Fibroblast of skin of right biceps (primary cell): ENCODE measurements around the gene XPO4.
A peak's percentile ranks its signal among the peaks of the same experiment; 100 is the strongest.

Experiments
- DNase-seq: peaks from one replicate; pipeline ENCODE4 v3.0.0-alpha.2; 2013

The XPO4 gene

DNA sequence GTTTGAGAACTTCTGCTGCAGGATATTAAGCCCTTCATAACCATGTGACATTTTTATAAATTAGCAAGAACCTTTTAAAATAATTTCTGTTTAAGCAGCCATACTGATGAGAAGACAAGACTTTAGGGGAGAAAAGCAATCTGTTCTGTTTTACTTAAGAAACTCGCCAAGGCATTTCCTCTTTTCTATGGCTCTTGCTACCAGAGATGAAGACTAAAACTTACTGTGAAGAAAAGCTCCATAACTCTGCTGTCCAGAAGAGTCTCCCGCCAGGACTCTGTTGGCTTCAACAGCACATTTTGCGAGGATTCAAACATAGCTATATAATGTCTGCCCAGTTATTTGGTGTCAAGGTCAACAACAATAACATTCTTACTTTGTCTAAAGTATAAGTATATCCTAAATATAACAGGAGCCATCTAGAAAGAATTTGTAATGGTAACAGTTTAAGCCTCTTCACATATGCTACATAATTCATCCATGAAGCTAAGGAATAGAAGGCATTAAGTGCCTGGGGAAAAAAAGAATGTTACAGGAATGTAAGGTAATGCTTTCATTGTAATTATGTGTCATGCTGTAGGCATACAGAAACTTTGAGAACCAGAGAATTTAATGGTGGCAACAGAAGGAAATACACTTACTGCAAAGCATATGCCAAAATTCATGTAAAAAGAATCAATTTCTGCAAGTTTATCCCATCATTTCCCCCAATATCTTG lies 75.5 kb downstream of the XPO4 start:
- DNase-seq, result peak; percentile 69

GRCh38 chr13:20826301-20826700 lies 76.2 kb downstream of the XPO4 start:
- no peak for DNase-seq

GRCh38 chr13:20825477-20825875 lies 77.1 kb downstream of the XPO4 start:
- DNase-seq, result peak; percentile 32

DNA sequence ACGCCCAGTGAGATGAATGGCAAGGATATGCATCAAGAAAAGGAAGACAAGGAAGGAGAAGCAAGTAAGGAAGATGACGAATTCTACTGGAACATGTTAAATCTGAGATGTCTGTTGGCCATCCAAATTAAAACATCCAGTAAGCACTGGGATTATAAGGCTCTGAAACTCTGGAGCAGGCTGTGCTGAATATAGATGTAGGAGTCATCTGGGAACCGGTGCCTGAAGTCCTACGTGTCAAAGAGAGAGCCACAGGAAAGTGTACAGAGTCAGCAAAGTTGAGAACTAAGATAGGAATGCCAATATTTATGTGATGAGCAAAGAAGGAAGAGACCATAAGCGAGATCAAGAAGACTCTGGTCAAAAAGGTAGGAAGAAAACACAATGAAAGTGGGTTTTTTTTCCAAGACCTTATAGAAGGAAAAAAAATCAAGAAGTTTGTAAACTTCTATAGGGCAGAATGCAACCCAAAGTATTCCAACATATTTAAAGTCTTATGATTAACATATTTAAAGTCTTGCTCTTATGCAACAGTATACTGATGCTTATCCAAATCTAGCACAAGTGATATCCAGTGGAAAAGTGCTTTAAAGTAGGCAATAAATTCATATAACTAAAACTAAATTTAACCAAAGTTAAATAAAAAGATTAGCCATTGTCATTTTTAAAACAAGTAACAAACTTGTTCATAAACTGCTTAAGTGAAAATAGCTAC lies 77.6 kb downstream of the XPO4 start:
- DNase-seq, result peak; percentile 46

- DNase-seq, result no peak
These were observed 79.5 kb downstream of the XPO4 start for GRCh38 chr13:20823071-20823470.

DNA sequence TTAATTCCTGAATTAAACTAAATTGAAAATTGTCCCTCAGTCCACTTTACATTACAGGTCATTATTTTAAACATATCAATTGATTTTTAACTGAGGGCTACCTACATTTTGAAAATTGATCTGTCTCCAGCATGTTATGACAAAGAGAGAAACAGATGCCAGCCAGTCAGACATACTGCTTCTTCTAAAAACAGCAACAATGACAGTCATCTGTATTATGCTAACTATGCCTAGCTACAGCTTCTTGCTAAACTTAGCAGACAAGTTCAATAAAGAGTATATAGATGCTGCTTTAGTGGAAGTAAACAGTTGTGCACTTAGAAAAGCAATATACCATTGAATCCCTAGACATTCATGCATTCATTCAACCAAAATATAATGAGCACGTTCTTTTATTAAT lies 80.1 kb downstream of the XPO4 start:
- no peak for DNase-seq

DNA sequence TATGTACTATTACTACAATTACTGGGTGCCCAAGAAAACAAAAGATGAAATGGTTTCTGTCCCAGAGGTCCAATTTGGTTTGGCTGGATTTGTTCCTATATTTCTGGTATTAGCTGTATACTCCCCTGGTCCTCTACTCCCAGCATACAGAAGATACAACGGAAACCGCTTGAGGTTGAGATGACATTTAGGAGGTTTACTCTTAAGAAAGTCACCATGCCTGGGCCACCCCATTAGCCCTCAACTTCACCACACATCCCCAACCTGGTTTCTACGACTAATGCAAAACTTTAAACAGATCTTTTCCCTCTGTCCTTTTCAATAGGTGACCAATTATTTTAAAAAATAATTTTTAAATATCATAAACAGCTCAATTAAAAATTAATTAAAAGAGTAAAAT lies 82.8 kb downstream of the XPO4 start:
- no peak for DNase-seq

DNA sequence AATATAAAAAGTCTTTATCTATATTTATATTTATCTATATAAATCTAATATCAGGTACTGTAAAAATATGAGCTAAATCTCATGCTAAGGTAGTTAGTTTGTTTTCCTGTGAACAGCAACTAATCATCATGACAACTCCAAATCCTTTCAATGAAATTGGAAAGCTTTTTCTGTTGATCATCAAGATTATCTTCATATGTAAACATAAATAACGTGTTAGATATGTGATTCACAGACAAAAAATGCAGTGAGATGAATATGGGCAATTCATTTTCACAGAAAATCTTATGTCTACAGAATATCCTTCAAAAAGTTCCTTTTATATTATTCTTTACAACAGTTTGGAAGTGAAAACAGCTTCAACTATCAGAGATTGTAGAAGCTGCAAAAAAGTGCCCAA lies 87.1 kb downstream of the XPO4 start:
- no peak for DNase-seq

GRCh38 chr13:20814224-20814910 lies 88.2 kb downstream of the XPO4 start:
- DNase-seq, result peak; percentile 96

DNA sequence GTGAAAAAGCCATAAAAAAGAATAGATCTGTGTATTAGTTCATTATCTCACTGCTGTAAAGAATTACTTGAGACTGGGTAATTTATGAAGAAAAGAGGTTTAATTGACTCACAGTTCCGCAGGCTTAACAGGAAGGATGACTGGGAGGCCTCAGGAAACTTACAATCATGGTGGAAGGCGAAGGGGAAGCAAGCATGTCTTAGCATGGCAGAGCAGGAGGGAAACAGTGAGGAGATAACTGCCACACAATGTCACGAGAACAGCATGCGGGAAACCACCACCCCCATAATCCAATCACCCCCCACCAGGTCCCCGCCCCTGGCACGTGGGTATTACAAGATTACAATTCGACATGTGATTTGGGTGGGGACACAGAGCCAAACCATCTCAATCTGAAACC lies 89.7 kb downstream of the XPO4 start:
- DNase-seq, result no peak

DNA sequence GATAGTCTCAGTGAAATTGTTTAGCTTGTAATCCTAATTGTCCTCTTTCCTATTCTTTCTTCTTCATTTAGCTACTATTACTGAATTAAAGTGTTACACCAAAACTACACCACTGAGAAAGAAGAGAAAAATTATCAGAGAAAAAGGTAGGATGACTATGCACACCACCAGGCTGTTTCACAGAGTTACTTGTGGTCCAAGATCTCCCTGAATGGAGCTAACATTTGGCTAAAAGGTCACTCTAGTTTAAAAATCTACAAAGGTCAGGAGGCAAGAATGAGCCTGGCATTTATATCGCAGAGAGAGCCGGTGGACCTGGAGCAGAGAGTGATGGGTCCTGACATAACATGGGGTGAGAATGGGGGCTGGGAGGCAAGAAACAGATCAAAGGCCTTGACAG lies 91.7 kb downstream of the XPO4 start:
- DNase-seq, result no peak

GRCh38 chr13:20808874-20809273 lies 93.7 kb downstream of the XPO4 start:
- DNase-seq, result no peak

GRCh38 chr13:20803180-20803965 lies 99.2 kb downstream of the XPO4 start:
- no peak for DNase-seq

DNA sequence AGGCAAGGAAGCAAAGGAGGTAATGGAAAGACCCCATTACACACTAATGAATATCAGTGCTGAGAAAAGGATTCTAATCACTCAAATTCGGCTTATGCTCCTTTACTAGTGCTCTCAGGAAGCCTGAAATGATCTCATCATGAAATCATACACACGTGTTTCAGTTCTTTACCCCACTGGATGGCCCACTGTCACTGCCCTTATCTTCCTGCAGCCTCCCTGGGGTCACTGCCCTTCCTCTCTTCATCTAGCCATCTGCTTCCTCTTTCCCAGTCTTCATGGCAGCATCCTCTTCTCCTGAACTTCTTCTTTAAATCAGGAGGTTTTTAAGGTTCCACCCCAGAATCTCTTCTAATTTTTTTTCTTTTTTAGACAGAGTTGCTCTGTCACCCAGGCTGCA lies 100.8 kb downstream of the XPO4 start:
- DNase-seq, result no peak

DNA sequence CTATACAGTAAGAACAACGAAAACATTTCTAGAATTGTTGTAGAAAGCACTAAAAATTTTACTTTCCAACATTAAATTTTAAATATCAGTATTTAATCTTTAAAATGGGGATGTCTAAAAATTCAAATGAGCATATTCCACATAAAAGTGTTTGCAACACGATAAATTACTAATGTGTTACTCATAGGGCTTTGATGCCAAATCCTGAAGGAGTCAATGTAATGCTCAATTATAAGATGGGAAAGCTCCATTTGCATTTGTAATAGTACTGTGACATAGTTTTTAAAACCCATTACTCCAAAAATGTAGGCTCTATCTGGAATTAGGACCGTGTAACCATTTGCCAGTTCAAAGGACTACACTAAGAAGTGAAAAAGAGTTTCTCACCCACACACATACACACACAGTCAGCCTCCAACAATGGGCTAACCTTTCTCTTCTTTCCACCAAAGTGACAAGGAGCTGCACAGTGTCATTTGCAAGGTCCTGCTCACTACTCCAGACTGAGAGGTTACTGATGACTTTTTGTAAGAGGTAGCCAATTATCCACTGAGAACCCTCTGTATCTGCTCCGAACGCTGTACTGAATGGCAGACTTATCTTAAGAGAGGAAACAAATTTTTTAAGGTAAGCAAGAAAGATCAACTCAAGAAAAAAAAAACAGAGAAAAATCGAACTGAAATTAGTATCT lies 102.7 kb downstream of the XPO4 start:
- DNase-seq, result peak; percentile 40

GRCh38 chr13:20798027-20798426 lies 104.5 kb downstream of the XPO4 start:
- no peak for DNase-seq

DNA sequence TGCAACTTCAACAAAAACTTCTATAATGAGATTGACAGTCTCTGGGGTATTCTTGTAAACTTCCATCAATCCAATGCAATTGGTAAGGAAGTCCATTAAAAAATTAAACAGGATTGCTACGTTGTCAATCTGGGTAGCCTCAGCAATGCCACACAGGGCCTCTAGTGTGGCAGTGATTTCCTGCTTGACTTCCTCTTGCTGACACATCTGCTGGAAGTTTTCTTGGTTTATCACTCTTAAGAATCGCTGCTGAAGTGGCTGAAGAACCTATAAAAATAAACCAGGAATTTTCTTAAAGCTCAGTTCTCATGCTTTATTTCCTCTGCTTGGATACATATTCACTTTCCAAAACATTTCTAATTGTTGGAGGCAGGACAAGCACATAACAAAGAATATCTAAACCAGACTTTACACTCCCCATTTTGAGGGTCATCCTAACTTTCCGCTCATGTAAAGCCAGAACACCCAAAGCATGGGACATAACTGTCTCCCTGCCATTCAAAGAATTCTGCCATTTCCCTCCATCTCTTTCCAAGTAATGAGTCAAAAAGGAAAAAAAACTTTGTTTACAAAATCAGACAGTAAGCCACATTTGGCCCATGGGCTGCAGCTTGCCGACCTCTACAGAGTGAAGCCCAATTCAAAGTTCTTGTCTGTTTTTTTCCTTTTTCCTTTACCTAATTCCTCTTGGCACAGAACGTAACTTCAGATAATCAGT lies 105.6 kb downstream of the XPO4 start:
- DNase-seq, result no peak

DNA sequence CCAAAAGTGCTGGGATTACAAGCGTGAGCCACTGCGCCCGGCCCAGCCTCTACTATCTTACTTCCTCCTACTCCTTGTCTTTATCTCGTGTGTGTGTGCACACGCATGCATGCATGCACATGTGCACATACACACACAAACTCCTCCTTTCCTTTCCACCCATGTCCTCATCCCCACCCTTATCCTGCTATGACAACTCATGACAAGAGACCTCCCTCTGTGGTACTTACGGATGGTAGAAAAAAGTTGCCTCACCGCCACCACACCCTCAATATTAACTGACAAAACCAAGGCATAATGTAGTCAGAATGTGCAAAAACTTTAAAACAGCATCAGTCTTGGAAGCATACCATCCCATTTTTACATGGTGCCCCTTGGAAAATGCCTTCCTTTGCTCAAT lies 112.9 kb downstream of the XPO4 start:
- no peak for DNase-seq

GRCh38 chr13:20788312-20788711 lies 114.2 kb downstream of the XPO4 start:
- no peak for DNase-seq

DNA sequence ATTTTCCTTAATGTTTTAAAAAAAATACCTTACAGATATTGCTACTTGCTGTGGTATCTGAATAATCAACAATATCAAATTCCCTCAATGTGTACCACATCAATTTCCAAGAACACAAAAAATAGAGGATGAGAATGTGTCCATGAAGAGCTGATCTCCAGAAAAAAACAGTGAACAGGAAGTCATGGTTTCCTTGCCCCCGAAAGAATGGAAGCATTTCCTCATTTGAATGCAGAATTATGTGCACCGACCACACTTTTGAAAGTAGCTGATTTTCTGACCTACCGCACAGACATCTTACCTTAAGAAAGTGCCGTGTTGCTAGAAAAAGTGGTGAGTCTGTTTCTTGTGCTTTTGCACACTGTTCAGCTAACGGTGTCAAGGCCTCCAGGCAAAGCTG lies 115.4 kb downstream of the XPO4 start:
- DNase-seq, result no peak

DNA sequence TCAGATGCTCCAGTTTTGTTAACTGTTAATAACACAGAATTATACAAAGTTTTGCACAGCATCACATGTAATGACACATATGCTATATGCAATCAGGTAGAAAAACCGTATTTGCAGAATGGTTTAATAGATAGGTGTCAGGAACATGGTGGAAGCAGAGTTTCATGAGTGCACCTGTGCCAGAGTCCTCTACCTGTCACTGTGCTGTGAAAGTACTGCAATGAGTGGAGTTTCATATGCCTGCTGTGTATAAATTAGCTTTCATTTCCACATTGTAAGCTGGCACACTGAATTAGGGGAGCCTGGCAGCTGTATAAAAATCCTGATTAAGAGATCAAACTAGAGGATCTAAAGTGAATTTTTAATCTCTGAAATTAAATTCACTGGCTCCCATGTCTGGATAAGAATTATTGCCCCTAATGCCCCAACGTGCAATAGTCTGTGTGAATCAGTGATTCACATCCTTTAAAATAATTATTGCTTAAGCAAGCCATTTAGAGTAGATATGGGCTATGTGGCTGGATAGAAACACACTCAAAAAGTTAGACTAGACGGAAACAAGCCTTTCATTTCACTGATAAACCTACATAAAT lies 120.3 kb downstream of the XPO4 start:
- no peak for DNase-seq

- no peak for DNase-seq
These were observed 122.2 kb downstream of the XPO4 start for GRCh38 chr13:20780317-20780716.
